GM03348 (cell line): ENCODE measurements around the gene DCBLD2.
A peak's percentile ranks its signal among the peaks of the same experiment; 100 is the strongest.

ENCODE experiments used
- DNase-seq: peaks from one replicate; pipeline ENCODE4 v3.0.0; 2012; ENCODE audit warnings: low spot score

DCBLD2 gene

DNA sequence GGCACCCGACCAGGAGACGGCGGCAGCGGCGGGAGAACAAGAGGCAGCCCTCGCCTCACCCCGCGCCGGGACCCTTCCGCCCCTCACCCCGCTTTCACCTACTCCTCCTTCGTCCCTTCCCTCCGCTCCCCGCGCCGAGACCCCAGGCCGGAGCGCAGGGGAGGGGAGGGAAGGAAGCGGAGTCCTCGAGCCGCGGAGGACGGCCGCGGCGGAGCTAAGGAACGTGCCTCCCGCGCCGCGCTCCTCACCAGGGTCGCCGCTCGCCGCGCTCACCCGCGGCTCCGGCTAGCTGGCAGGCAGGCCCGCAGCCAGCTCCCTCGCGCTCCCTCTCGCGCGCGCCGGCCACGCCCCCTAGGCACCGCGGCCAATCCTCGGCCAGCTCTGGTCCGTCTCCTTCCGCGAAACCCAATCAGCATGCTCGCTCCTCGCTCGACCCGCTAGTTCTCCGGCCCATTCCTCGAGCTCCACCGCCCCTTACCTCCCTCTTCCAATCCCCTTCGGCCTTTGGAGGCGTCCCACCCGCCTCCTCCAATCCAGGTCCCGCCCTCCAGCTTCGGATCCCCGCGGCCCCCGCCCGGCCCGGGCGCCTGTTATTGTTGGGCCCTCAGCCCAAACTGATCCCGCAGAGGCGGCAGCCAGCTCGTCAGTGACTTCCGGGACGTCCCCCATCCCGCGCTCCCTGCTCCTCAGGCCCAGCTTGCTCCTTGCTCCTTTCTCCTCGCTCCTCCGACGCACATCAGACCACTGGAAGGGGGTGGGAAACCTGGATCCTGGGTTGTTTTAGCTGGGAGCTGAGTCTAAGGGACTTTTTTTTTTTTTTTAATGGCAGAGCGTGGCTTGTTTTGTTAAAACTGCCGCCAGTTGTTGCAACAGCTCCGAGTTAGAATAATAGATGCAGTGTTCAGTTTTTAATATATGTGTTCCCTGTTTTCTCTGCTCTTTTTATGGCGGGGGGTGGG, at the start of gene DCBLD2:
Gene DCBLD2 (minus strand): TSS at position 304 of the 959 bp plus-strand sequence. CDS start 369 bp downstream, outside the sequence.
- peak; percentile 100 for DNase-seq

GRCh38 chr3:98945666-98946065, 44.2 kb upstream of the DCBLD2 start:
- DNase-seq, result no peak

DNA sequence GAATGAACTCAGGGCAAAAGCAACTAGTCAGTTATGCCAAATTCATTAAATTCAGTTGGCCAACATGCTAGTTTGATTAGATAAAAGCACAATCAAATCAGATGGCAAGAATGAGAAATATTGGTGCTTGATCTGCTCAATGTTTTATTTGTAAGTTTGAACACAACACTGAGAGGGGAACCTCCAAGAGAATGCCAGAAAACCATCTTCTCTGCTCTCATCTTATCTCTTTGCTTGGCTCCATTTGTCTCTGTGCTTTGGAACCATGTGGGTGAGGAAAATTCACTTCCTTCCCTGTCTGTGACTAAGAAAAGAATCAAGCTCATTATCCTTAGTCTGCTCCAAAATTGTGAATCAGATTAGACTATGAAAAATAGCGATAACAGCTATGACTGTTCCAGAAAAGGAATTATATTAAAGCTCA, 43.6 kb upstream of the DCBLD2 start:
- peak; percentile 24 for DNase-seq

DNA sequence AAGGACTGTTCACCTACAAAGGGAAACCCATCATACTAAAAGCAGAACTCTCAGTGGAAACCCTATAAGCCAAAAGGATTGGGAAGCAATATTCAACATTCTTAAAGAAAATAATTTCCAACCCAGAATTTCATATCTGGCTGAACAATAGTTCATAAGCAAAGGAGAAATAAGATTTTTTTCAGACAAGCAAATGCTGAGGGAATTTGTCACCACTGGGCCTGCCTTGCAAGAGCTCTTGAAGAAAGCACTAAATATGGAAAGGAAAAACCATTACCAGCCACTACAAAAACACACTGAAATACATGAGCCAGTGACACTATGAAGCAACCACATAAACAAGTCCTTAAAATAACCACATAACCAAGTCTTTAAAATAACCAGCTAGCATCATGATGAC, 28.9 kb upstream of the DCBLD2 start:
- no peak for DNase-seq

- DNase-seq, result no peak
Observed at GRCh38 chr3:98921957-98922356, 20.5 kb upstream of the DCBLD2 start.

GRCh38 chr3:98920166-98920565, 18.7 kb upstream of the DCBLD2 start:
- no peak for DNase-seq

DNA sequence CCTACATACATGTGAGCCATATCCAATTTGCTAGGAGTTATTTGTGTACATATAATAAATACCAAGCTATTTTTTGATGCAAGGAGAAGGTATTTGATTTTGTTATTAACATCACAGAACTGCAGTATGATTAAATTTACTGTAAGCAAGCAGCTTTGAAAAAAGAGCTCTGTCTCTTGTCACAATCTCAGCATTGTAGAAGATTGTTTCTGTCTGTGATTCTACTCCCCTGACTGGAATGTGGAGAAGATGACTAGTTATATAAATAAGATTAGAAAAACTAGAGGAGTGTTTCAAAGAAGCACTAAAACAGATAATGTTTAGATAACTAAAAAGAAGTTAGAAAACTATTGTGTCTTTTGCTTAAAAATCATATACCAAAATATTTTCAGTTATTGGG, 17.1 kb upstream of the DCBLD2 start:
- DNase-seq, result peak; percentile 21

- DNase-seq, result no peak
Observed at GRCh38 chr3:98917608-98918007, 16.1 kb upstream of the DCBLD2 start.

DNA sequence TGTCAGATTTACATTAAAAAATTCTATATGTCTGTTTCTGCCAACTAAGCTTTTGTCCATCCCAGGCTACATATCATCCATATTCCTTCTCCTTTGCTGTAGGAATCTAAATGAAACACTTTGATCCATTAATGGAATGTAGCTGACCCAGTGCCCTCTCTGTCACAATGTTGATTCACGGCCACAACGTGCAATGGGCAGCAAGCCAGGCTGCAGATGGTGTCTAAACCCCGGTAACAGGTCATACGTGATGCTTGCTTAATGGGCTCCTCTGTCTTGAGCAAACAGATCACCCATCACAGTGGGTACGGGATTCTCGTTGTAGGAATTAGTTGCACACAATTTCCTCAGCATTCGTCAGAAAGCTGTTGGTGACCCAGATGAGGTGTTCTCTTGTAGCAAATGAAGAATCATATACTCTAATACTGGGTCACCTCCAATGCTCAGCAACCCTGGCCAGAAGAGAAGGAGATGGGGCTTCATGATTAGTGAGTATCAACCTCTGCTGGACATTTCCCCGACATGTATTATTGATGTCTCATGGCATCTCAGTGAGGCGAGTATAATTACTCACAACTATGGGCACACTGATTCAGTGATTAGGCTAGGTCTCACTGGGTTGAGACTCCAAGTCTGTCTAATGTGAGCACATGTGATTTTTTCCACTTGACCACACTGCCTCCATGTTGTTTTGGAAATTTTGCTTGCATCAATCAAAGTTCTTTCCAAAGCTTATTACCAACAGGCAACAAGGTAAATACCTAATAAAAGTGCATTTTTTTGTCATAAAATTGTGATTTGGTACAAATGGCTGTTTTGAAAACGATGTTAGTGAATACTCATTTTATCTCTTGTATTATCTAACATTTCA, 12.9 kb upstream of the DCBLD2 start:
- no peak for DNase-seq

DNA sequence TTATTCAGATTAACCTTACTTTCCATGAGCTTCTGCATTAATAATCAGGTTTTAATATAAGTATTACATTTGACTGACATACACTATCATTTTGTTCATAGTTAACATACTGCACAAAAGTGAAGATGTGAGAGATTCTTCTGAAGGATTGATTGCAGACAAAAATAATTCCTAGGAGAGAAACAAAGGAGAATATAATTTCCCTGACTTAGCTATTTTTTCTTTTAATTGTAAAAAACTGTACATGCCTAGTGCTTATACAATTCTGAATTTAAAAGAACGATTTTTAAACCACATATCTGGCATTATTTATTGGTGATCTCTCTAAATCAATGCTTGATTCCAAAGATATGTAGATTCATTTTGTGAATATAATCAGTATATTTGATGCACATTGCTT, 11.0 kb upstream of the DCBLD2 start:
- DNase-seq, result no peak

GRCh38 chr3:98906230-98906629, 4.7 kb upstream of the DCBLD2 start:
- DNase-seq, result peak; percentile 69

DNA sequence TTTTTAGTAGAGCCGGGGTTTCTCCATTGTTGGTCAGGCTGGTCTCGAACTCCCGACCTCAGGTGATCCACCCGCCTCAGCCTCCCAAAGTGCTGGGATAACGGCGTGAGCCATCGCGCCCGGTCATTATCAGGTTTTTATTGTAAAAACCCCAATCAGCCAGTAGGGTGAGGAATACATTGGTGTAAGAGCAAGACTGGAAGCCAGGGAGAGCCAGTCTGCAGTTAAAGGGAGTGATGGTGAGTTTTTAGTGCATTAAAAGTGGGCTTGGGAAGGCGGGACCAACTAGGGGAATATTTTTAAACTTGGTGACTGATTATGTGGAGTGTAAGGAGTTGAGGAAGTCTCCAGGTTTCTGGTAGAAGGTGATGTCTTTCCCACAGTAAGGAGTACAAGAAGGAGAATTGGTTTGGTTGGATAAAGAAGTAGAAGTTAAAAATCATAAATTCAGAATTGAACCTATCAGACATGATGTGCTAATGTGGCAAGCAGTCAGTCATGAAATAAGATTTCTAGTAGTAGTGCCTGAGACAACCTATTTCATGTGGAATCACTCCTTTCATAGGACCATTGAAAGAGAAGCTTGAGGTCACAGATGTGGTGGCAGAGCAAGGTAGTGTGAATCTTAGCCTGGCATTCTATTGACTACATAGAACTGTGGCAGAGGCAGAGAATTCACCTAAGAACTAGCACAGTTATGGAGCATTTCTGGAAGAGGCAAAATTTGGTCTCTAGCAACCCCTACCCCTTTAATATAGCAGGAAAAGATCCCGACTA, 2.4 kb upstream of the DCBLD2 start:
- no peak for DNase-seq

DNA sequence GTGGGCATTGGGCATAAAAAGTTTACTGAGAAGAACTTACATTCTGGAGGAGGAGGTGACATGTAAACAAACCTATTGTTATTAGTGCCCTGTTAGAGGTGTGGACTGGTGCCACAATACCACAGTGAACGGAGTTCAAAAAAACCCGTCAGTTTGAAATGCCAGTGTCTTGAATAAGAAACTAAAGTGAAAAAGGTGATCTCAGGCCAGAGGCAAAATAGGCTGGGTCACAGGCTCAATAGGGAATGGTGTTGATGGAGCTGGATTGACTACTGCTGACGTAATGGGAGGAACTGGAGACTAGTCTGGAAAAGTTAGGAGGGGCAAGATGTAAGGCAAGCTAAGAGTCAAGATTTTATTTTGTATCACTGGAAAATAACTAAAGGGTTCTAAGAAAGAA, 1.6 kb upstream of the DCBLD2 start:
- no peak for DNase-seq

DNA sequence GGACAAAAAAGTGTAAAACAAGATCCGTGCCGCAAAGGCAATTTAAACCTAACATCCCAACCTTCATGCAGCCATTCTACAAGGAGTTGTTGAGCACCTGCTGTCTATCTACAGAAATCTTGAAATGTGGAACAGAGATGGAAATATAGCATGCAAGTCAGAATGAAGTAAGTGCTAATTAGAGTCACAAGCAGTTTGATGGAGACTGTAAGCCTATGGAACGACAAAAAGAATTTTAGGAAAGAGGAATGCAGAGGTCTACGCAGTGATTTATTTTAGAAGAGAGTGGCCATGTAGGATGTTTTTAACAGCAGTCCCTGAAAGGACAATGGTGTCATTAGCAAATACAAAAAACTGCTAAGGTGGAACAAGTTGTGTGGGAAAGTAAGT, 851 bp upstream of the DCBLD2 start:
- DNase-seq, result no peak

- DNase-seq, result peak; percentile 72
Observed at GRCh38 chr3:98901119-98901391, 440 bp downstream of the DCBLD2 start.

- DNase-seq, result no peak
Observed at GRCh38 chr3:98900265-98901118, 1.0 kb downstream of the DCBLD2 start.

DNA sequence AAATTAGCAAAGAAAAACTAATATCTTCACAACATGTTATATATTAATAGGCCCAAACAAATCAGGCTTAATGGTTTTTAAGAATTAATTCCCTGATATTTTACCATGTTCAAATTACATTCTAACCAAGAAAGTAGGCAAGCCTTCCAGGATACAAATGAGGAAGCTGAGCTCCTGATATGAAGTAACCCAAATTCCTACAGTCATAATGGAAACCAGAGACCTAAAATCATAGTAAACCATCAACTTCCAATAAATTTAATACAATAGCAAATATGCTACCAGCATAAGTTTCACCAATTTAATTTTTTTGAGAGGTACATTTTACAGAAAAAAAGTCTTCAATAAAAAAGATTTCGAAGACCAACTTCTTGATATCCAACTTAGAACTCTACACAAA, 3.8 kb downstream of the DCBLD2 start:
- peak; percentile 18 for DNase-seq

DNA sequence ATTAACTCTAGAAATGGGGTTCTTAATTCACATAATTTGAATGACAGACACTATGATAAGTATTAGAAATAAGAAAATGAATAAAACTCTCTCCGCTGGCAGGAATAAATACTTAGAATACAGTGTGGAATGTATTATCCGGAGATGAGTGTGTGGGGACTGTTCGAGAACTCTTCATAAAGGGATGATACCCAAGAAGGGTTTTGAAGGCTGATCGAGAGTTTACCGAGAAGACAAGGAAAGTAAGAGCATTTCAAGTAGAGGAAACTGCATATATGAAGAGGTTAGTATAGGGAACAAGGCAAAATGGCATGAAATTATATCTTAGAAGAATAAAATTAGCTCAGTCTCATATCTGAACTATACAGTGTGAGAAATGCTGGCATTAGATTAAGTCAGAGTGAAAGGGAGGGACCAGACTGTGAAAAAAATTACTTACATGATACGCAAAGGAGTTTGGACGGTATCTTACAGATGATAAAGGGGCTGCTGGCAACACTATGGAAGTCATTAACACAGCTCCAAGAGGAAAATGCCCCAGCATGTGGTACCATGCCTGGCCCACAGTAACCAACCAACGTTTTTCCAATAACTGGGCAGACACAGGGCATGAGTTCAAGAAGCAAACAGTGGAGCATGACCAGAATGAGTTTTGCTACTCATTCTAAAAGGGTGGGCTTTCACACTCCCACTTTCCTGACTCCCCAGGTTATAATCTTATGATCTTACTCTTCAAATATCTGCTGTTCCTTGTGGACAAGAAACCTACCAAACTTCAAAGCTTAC, 6.5 kb downstream of the DCBLD2 start:
- DNase-seq, result no peak

DNA sequence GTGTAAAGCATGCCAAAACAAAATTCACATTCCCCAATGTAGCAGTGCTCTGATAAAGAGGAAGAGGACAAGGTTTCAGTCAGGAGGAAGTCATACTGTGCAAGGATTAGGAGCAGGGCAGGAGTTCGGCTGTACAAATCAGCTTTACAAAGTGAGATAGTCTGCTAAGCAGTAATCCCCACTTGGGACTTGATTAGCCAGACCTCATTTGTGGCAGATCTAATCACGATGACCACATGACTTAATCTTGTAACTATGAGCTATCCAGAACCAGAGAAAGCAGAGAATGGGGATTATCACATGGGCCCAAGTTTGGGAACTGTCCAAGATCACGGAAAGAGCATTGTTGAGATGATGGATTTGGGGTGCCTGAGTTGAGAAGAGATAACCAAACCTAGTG, 7.8 kb downstream of the DCBLD2 start:
- DNase-seq, result no peak

GRCh38 chr3:98892263-98892662, 9.2 kb downstream of the DCBLD2 start:
- DNase-seq, result no peak
